SK-N-SH (cell line): ENCODE data around the gene MRPL58. TPM values are rescaled to one million over a fixed set of nuclear protein-coding genes. Genes with fewer than 3 reads are reported as not detected.

Experiments used
- CTCF ChIA-PET: fragments of 300-600, 350-600 bp; formaldehyde crosslinking; extraction: SDS; loops from one replicate; lab custom pipeline; 2021; lab: Yijun Ruan, JAX
- POLR2A ChIA-PET: fragments of 350-600 bp; sonication (Branson Sonifier 250); formaldehyde crosslinking; extraction: SDS; loops from one replicate; lab custom pipeline; 2020; ENCODE audit warnings: antibody characterized with exemption, inconsistent platforms; lab: Yijun Ruan, JAX
- DNase-seq: peaks from one replicate; pipeline ENCODE4 v3.0.0; 2012
- H2AFZ ChIP-seq: fragments of 200-600 bp; sonication (generic); 2 replicates; pipeline ENCODE4 v1.8.1; 2016; ENCODE audit warnings: antibody characterized with exemption, mild to moderate bottlenecking, low read depth
- H3F3A ChIP-seq: fragments of 200-600 bp; sonication (generic); replicated peaks from 2 replicates; pipeline ENCODE3; 2016; ENCODE audit warnings: antibody characterized with exemption, mild to moderate bottlenecking; ENCODE audit not compliant: insufficient read depth
- H3K27ac ChIP-seq, 2 experiments: fragments of 200-500 bp in 1 of 2; fragments of 200-600 bp in 1 of 2; sonication (Bioruptor generic) in 1 of 2; sonication (generic), shearing (Covaris generic) in 1 of 2; 2 replicates each; pipeline versions ENCODE4 v1.5.1 to v1.6.1; 2014 to 2016; ENCODE audit warnings: low read depth in 2 of 2, inconsistent platforms in 1 of 2, low read length in 1 of 2, mild to moderate bottlenecking in 1 of 2, mixed read lengths in 1 of 2
- H3K27me3 ChIP-seq: fragments of 200-600 bp; sonication (generic), shearing (Covaris generic); 2 replicates; pipeline ENCODE4 v1.6.1; 2016; ENCODE audit warnings: mixed run types; ENCODE audit not compliant: insufficient read depth
- H3K36me3 ChIP-seq, 2 experiments: fragments of 200-500 bp in 1 of 2; fragments of 200-600 bp in 1 of 2; sonication (Bioruptor generic) in 1 of 2; sonication (generic) in 1 of 2; replicated peaks in 1 of 2; 2 replicates each; pipeline versions ENCODE3 to v1.5.1; 2014 to 2016; ENCODE audit warnings: low read length in 1 of 2, mild to moderate bottlenecking in 1 of 2; ENCODE audit not compliant: insufficient read depth in 2 of 2, control insufficient read depth in 1 of 2
- H3K4me1 ChIP-seq, 2 experiments: fragments of 200-500 bp in 1 of 2; fragments of 200-600 bp in 1 of 2; sonication (Bioruptor generic) in 1 of 2; sonication (generic), shearing (Covaris generic) in 1 of 2; 2 replicates each; pipeline versions ENCODE4 v1.5.1 to v1.6.1; 2014 to 2016; ENCODE audit warnings: low read depth in 1 of 2, low read length in 1 of 2, mixed run types in 1 of 2; ENCODE audit not compliant: insufficient read depth in 2 of 2, control insufficient read depth in 1 of 2
- H3K4me2 ChIP-seq: fragments of 200-600 bp; sonication (generic), shearing (Covaris generic); 2 replicates; pipeline ENCODE4 v1.6.1; 2017; ENCODE audit warnings: mixed run types
- H3K4me3 ChIP-seq, 2 experiments: fragments of 200-500 bp in 1 of 2; fragments of 200-600 bp in 1 of 2; sonication (Bioruptor generic) in 1 of 2; sonication (generic), shearing (Covaris generic) in 1 of 2; 2 replicates each; pipeline versions ENCODE4 v1.5.1 to v1.8.1; 2014 to 2016; ENCODE audit warnings: low read depth in 2 of 2, inconsistent platforms in 1 of 2, low read length in 1 of 2, mild to moderate bottlenecking in 1 of 2, mixed read lengths in 1 of 2, moderate library complexity in 1 of 2
- H3K79me2 ChIP-seq: fragments of 200-600 bp; sonication (generic); 2 replicates; pipeline ENCODE4 v1.8.1; 2017; ENCODE audit warnings: mild to moderate bottlenecking; ENCODE audit not compliant: insufficient read depth
- H3K9ac ChIP-seq: fragments of 200-600 bp; sonication (generic); 2 replicates; pipeline ENCODE4 v1.6.1; 2017; ENCODE audit warnings: mixed run types
- H3K9me2 ChIP-seq: fragments of 200-600 bp; sonication (generic); 2 replicates; pipeline ENCODE4 v1.6.1; 2017; ENCODE audit warnings: mixed run types
- H3K9me3 ChIP-seq: fragments of 200-600 bp; sonication (generic); 2 replicates; pipeline ENCODE4 v1.6.1; 2017; ENCODE audit warnings: mixed run types, mild to moderate bottlenecking, moderate library complexity
- H4K20me1 ChIP-seq: fragments of 200-600 bp; sonication (generic); 2 replicates; pipeline ENCODE4 v1.6.1; 2017; ENCODE audit warnings: mild to moderate bottlenecking, mixed run types; ENCODE audit not compliant: insufficient read depth
- CHD2 ChIP-seq: fragments of 150-350 bp; IDR thresholded peaks from 2 replicates; pipeline ENCODE4 v1.6.1; 2018; ENCODE audit warnings: low read length; ENCODE audit not compliant: partially characterized antibody
- EZH2phosphoT487 ChIP-seq: fragments of 200-600 bp; sonication (generic); IDR thresholded peaks from 2 replicates; pipeline ENCODE4 v1.6.1; 2017; ENCODE audit warnings: low read depth, mixed run types, mild to moderate bottlenecking, antibody characterized with exemption, moderate library complexity, borderline replicate concordance
- GATA2 ChIP-seq: sonication (generic); formaldehyde crosslinking; IDR thresholded peaks from 2 replicates; pipeline ENCODE4 v1.5.0; 2020; ENCODE audit warnings: mild to moderate bottlenecking, missing genetic modification reagents
- IRF3 ChIP-seq: fragments of 150-350 bp; IDR thresholded peaks from 2 replicates; pipeline ENCODE4 v1.6.1; 2016; ENCODE audit warnings: mild to moderate bottlenecking, low read depth, low read length
- JUND ChIP-seq: IDR thresholded peaks from 2 replicates; pipeline ENCODE4 v1.4.0; 2012
- MEF2A ChIP-seq: IDR thresholded peaks from 2 replicates; pipeline ENCODE4 v1.4.0; 2012; ENCODE audit warnings: low read depth, borderline replicate concordance
- NFIC ChIP-seq: IDR thresholded peaks from 2 replicates; pipeline ENCODE4 v1.4.0; 2012; ENCODE audit warnings: borderline replicate concordance
- RCOR1 ChIP-seq: fragments of 150-350 bp; IDR thresholded peaks from 2 replicates; pipeline ENCODE4 v1.6.1; 2017; ENCODE audit warnings: antibody characterized with exemption, low read length
- REST ChIP-seq: IDR thresholded peaks from 2 replicates; pipeline ENCODE4 v1.6.1; 2012; ENCODE audit warnings: mild to moderate bottlenecking, low read depth, low read length, moderate library complexity
- SIN3A ChIP-seq: IDR thresholded peaks from 2 replicates; pipeline ENCODE4 v1.6.1; 2012; ENCODE audit warnings: low read depth, mild to moderate bottlenecking, low read length, moderate library complexity, borderline replicate concordance
- SMC3 ChIP-seq: IDR thresholded peaks from 2 replicates; pipeline ENCODE4 v1.6.1; 2012; ENCODE audit warnings: low read depth, low read length, improper control_type of control experiment
- TCF12 ChIP-seq: IDR thresholded peaks from 2 replicates; pipeline ENCODE4 v1.4.0; 2012
- ZBTB33 ChIP-seq: IDR thresholded peaks from 2 replicates; pipeline ENCODE4 v1.4.0; 2012; ENCODE audit warnings: low read depth, borderline replicate concordance
- WGBS: methylation state at CpG from one replicate; pipeline ENCODE4 v1.1.6; 2017; ENCODE audit warnings: low lambda C conversion rate; 5-methylcytosine and 5-hydroxymethylcytosine counted together
- polyA plus RNA-seq, 3 experiments: library from polyadenylated mRNA; depleted of rRNA; stranded (reverse); fragments of >200 nt; gene quantifications; 2 replicates each; pipeline ENCODE4 v1.2.3, GENCODE V29; 2012

Gene MRPL58
- polyA plus RNA-seq, 1 of the 3 experiments (the other 2 are of a cell fraction), result 87.3 TPM

DNA sequence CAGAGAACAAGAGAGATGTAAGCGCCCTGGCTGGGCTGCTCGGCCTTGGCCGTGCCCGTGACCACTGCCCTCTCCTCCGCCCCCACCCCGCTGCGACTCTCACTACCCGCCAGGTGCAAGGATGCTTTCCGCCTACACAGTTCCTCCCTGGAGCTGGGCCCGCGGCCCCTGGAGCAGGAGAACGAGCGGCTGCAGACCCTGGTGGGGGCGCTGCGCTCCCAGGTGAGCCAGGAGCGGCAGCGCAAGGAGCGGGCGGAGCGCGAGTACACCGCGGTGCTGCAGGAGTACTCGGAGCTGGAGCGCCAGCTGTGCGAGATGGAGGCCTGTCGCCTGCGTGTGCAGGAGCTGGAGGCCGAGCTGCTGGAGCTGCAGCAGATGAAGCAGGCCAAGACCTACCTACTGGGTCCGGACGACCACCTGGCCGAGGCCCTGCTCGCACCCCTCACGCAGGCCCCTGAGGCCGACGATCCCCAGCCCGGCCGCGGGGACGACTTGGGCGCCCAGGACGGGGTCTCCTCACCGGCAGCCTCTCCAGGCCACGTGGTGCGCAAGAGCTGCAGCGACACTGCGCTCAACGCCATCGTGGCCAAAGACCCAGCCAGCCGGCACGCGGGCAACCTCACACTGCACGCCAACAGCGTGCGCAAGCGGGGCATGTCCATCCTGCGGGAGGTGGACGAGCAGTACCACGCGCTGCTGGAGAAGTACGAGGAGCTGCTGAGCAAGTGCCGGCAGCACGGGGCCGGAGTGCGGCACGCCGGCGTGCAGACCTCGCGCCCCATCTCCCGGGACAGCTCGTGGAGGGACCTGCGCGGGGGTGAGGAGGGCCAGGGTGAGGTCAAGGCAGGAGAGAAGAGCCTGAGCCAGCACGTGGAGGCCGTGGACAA lies 9.2 kb upstream of the MRPL58 start:
- Histone ChIP-seq H3K9me2 (no peaks in the 10 kb centered on the region), H3K36me3 (peaks cover 24 to 32% of the 10 kb centered on the region in 2 experiments), H3K9ac (no peak overlapping the region), H2AFZ (no peak overlapping the region), H4K20me1 (no peaks in the 10 kb centered on the region), H3K4me3 (no peak overlapping the region), H3K27ac (no peak overlapping the region), H3K9me3 (no peaks in the 10 kb centered on the region), H3F3A (no peaks in the 10 kb centered on the region), H3K27me3 (no peaks in the 10 kb centered on the region), H3K4me1 (no peaks in the 10 kb centered on the region), H3K4me2 (no peak overlapping the region), H3K79me2 (peaks cover 1% of the 10 kb centered on the region; the same call in 1 of the 2 replicates)
- no peak for DNase-seq
- ChIA-PET POLR2A (interaction anchor here (5.3 kb wide), 1 partner anchor 14 kb away, joined by 23 read pairs; no protein-coding TSS in a partner anchor), CTCF (interaction anchor here (0.7 to 19.8 kb wide), 5 partner anchors 9 to 127 kb away, joined by 3 to 295 read pairs (median 3); partner anchors contain the start of gene MRPL58)
- 94% methylated on average over 63 of the region's 76 CpGs for WGBS
- no peak for TF ChIP-seq TCF12
- no peak for TF ChIP-seq NFIC
- TF ChIP-seq GATA2 (CRISPR knock-in tag), result no peak
- no peak for TF ChIP-seq SMC3
- TF ChIP-seq RCOR1, result no peak
- no peak for TF ChIP-seq CHD2
- no peak for TF ChIP-seq IRF3
- no peak for TF ChIP-seq EZH2phosphoT487
- no peak for TF ChIP-seq REST
- TF ChIP-seq JUND, result no peak
- no peak for TF ChIP-seq MEF2A
- no peak for TF ChIP-seq SIN3A
- no peak for TF ChIP-seq ZBTB33
